ENCODE data around the gene RTCB.
"Not testable (repeated sequence)": the region's sequence is repeated elsewhere in the genome, so short reads cannot be mapped to it uniquely, and the experiment has no call there.

Gene RTCB

GRCh38 chr22:32389685-32390084 lies 22.4 kb downstream of the RTCB start:
- DNase-seq (ENCODE audit: low read depth in 2 of 2): no peak

DNA sequence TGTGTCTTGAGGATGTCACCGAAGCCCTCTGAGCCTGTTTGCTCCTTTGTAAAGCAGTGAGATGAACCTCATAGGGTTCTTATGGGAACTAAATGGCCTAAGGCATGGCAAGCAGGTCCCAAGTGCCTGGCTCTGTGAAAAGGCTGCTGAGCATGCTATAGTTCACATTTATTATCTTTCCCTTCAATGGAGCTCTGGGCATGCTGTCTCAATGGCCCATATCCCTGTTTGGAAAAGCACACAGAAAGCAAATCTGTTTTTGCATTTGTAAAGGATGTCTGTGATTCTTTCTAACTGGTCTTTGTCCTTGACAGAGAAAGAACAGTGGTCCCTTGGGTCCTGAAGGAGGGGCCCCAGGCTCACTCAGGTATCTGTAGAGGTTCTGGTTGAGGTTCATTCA lies 26.4 kb downstream of the RTCB start:
- no peak for DNase-seq (ENCODE audit: low read depth in 2 of 2)

DNA sequence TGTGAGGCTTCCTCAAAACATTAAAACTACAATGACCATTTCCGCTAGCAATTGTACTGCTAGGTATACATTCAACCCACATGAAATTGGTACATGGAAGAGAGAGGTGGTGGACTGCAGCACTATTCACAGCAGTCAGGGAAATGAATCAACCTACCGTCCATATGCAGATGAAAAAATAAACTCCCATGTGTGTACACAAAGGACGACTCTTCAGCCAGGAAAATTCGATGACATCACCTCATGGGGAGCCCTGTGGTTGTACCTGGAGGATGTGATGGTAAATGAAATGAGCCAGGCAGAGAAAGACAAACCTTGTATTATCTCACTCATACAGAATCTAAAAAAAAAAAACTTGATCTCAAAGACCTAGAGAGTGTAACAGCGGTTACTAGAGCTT lies 31.1 kb downstream of the RTCB start:
- DNase-seq (ENCODE audit: low read depth in 2 of 2): no peak

GRCh38 chr22:32378707-32379272 lies 33.3 kb downstream of the RTCB start:
- DNase-seq (ENCODE audit: low read depth in 2 of 2): no peak

GRCh38 chr22:32376681-32377080 lies 35.4 kb downstream of the RTCB start:
- no peak for DNase-seq (ENCODE audit: low read depth in 2 of 2)

DNA sequence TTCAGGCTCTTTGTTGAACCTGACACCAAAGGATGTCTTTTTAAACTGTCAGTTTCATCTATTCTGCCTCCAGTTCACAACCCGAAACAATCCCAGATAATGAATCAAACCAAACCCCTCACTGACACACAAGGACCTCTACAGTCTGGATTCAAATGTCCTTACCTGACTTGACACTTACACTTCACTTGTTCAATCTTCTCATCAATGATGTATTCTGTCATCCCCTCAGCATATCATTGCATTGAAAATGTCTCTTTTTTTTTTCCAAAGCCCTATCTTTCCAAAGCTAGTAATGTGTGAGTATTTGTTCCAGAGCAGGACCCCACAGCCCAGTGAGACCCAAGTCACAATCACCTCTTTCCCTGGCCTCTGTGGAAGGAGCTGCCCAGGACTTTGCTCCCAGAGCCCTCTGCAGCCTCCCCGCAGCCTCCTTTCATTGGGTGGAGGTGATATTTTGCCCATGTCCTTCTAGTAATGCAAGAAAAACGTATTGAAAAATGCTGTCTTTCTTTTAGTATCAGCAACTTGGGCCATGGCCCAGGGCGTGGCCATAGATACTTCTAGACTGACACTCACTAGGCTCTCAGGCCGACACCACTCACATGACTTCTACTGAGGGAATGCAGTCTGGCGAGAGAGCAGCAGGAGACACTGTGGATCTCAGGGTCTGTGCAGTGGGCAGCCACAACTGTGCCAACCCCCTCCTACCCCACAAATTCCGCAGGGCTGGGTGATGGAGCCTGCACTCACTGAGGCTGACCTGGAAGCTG lies 36.2 kb downstream of the RTCB start:
- no peak for DNase-seq (ENCODE audit: low read depth in 2 of 2)

DNA sequence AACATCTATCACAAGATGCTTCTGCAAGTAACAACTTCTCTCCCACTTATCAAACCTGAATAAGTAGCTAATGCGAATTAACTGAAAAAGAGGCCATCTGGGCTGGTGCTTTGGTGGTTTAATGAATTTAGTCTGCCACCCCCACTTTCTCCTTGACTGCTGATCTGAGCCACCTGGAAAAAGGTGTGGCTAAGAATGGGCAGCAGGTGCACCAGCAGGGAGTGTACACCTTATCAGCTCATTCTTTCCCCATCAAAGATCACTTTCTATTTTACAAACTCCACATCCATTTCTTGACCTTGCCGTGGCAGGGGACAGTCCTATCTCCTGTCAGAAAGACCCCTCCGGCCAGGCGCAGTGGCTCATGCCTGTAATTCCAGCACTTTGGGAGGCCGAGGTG lies 47.8 kb downstream of the RTCB start:
- no peak for DNase-seq (ENCODE audit: low read depth in 2 of 2)

- DNase-seq (ENCODE audit: low read depth in 2 of 2): no peak
These were observed 50.8 kb downstream of the RTCB start for GRCh38 chr22:32361257-32361656.

- not testable (repeated sequence) for DNase-seq (ENCODE audit: low read depth in 2 of 2)
These were observed 52.0 kb downstream of the RTCB start for GRCh38 chr22:32360096-32360495.

DNA sequence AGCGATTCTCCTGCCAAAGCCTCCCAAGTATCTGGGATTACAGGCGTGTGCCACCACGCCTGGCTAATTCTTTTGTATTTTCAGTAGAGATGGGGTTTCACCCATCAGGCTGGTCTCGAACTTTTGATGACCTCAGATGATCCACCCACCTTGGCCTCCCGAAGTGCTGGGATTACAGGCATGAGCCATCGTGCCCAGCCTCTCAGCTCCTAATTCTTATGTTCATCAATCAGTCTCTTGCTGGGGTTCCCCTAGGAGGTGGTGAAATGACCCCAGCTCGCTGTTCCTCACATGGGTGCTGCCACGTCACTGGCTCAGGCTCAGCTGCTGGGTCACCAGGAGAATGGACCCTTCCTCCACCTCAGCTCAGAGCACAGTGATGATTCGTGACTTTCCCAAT lies 54.5 kb downstream of the RTCB start, which contains the start of gene RFPL3:
TSS of gene RFPL3 (plus strand) at position 301 of the 400 bp plus-strand sequence. CDS start 205 bp downstream, outside the sequence.
- not testable (repeated sequence) for DNase-seq (ENCODE audit: low read depth in 2 of 2)

- no peak for DNase-seq (ENCODE audit: low read depth in 2 of 2)
These were observed 56.3 kb downstream of the RTCB start for GRCh38 chr22:32355760-32356159.

DNA sequence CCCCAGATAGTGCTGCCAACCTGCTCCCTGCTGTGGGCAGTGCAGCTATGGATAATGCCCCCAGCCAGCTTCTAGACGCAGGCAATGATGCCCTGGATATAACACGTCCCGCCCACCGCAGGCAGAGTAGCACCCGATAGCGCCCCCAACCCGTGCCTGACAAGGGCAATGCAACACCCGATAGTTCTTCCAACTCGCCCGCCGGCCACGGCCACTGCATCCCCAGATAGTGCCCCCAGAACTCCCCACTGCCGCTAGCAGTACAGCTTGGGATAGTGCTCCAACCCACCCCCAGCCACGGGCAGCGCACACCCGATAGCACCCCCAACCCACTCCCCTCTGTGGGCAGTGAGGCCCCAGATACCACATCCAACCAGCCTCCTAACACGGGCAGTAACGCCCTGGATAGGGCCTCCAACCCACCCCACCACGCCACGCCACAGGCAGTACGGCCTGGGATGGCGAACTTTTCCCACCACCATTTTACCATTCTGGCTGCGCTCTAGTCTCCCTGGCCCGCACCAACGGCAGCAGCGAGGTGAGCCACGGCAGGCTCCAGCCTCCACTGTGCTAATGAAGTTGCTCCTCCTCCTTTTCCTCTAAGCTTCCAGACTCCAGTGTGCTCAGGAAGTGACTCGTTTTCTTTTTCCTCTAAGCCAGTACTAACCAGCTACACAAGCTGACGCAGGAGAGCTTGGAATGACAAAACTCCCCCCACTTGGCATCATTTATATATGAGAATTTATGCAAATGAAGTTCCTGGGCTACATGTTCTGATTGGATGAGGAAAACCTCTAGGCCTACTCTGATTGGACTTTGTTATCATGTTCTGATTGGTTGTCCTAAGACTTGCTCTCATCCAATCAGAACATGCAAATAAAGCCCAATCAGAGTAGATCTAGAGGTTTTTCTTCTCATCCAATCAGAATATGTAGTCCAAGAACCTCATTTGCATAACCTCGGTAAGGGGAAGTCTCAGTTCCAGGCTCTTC lies 57.4 kb downstream of the RTCB start:
- no peak for DNase-seq (ENCODE audit: low read depth in 2 of 2)

GRCh38 chr22:32353840-32354239 lies 58.2 kb downstream of the RTCB start:
- no peak for DNase-seq (ENCODE audit: low read depth in 2 of 2)

GRCh38 chr22:32353292-32353691 lies 58.8 kb downstream of the RTCB start:
- no peak for DNase-seq (ENCODE audit: low read depth in 2 of 2)

DNA sequence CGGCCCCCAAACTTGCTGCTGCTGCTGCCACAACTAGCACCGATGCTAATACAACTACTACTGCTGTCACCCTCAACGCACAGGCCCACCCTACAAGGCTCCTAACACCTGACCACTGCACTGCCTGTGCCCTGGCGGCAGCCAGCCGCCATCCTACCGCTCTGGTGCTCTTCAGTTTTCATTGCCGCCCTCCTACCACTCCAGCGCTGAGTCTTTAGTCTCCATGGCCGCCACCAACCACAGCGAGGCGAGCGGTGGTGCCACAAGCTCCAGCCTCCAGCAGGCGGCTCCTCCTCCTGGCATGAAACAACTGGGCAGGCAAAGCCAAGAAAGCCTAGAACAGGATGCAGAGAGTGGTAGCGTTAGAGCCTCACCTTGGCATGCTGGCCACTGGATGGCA lies 59.4 kb downstream of the RTCB start:
- DNase-seq (ENCODE audit: low read depth in 2 of 2): no peak

DNA sequence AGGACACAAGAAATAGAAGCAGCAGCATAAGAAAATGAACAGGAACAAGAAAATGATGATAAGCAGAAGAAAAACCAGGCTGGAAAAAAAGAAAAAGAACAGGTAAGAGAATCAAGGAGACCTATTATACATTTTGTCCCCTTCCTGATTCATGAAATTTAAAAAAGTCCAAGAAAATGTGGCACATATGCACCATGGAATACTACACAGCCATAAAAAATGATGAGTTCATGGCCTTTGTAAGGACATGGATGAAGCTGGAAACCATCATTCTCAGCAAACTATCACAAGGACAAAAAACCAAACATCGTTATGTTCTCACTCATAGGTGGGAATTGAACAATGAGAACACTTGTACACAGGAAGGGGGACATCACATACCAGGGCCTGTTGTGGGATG lies 60.2 kb downstream of the RTCB start:
- not testable (repeated sequence) for DNase-seq (ENCODE audit: low read depth in 2 of 2)

DNA sequence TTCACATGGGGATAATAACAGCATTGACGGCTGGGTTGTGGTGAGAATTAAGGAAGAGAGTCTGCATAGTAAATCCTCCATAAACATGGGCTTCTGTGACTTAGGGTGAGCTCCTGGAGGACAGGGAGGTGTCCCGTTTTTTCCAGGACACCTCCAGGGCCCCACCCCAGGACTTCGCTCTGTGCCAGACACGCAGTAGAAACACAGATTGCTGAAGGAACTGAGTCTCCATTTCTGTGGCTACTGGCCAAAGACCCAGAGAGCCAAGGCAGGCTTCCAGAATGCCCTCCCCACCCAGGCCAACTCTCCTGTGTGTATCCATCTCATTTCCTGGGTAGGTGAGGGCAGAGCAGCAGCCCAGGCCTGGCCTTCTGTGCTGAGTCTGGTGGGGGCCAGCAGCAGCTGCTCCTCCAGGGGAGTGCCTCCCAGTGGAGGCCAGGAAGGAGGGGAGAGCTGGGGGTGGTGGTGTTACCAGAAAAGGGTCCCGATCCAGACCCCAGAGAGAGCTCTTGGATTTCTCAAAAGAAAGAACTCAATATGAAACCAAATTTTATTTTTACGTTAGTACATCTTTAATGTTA lies 63.9 kb downstream of the RTCB start:
- DNase-seq (ENCODE audit: low read depth in 2 of 2): no peak

DNA sequence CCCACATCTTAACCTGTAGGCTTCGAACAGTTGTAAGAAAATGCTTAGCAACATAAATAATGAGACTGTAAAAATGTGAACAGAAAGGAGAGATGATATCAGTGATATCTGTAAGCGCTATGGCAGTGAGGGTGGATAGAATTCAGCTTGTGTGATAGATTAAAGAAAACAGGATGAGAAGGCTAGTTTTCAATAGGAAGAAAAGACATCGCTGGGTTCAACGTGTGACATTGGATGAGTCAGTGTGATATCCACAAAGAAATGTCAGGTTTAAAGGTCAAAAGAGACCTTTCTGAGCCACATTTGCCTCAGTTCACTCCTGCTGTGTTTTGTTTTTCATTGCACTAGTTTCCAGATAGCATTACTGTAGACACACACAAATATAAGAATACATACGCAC lies 68.1 kb downstream of the RTCB start:
- DNase-seq (ENCODE audit: low read depth in 2 of 2): no peak

DNA sequence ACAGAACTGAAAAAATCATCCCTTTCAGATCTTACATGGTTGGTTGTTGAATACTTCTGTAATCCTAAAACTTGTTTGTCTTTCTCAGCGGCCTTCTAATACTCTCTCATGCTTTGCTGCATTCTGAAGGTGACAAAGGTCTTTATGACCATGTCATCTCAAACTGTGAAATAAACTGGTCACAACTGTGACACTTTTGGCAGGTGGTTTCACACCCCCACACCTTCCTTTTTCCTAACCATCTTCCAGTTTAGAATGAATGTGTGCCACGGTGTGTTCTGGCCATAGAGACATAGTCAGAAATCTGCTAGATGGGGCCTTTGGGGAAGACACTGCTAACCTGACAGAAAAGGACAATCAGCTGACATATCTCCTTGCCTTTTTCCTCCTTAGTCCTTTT lies 69.1 kb downstream of the RTCB start:
- no peak for DNase-seq (ENCODE audit: low read depth in 2 of 2)

- DNase-seq (ENCODE audit: low read depth in 2 of 2): no peak
These were observed 70.8 kb downstream of the RTCB start for GRCh38 chr22:32341122-32341740.

DNA sequence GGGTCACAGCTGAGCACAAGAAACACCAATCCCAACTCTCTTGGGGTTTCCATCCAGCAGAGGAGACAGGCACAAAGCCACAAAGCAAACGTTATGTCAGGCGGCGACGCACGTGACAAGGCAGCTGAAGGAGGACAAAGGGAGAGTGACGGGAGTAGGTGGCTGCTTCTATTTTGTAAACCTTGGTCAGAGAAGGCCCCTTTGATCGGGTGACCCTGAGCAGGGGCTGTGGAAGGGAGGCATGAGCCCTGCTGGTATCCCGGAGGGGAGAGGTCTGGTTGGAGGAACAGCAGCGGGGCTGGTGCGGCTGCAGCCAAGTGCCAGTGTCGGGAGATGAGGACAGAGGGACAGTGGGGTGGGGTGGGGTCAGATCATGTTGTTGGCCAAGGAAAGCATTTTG lies 71.6 kb downstream of the RTCB start:
- DNase-seq (ENCODE audit: low read depth in 2 of 2): no peak
